ENCODE results near the gene SMIM35. TPM values are rescaled to one million over a fixed set of nuclear protein-coding genes. Genes with fewer than 3 reads are reported as not detected.
"Not testable (repeated sequence)": the region's sequence is repeated elsewhere in the genome, so short reads cannot be mapped to it uniquely, and the experiment has no call there.

The SMIM35 gene
- total RNA-seq, 1 donor: not detected

DNA sequence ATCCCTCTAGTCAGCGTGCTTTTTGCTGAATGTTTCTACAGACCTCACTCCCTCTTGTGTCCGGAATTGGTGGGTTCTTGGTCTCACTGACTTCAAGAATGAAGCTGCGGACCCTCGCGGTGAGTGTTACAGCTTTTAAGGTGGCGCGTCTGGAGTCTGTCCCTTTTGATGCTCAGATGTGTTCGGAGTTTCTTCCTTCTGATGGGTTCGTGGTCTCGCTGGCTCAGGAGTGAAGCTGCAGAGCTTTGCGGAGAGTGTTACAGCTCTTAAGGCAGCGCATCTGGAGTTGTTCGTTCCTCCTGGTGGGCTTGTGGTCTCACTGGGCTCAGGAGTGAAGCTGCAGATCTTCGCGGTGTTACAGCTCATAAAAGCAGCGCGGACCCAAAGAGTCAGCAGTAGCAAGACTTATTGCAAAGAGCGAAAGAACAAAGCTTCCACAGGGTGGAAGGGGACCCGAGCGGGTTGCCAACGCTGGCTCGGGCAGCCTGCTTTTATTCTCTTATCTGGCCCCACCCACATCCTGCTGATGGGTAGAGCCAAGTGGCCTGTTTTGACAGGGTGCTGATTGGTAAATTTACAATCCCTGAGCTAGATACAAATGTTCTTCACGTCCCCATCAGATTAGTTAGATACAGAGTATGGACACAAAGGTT, 109.0 kb downstream of the SMIM35 start:
- not testable (repeated sequence) for H3K4me2 ChIP-seq (ENCODE audit: insufficient read depth, low read length); DNase-seq (ENCODE audit: insufficient read length, low spot score, missing footprints); H3K79me2 ChIP-seq (ENCODE audit: insufficient read depth, low read length); H3K4me1 ChIP-seq (ENCODE audit: insufficient read depth, low read length); H3K27me3 ChIP-seq (ENCODE audit: insufficient read depth, low read length); H2AFZ ChIP-seq (ENCODE audit: low read length); H3K36me3 ChIP-seq (ENCODE audit: insufficient read depth, low read length); H3K9me3 ChIP-seq (ENCODE audit: low read depth, low read length); H4K20me1 ChIP-seq (ENCODE audit: insufficient read depth, low read length); H3K27ac ChIP-seq (ENCODE audit: low read depth, low read length); H3K4me3 ChIP-seq (ENCODE audit: insufficient read depth, low read length)

DNA sequence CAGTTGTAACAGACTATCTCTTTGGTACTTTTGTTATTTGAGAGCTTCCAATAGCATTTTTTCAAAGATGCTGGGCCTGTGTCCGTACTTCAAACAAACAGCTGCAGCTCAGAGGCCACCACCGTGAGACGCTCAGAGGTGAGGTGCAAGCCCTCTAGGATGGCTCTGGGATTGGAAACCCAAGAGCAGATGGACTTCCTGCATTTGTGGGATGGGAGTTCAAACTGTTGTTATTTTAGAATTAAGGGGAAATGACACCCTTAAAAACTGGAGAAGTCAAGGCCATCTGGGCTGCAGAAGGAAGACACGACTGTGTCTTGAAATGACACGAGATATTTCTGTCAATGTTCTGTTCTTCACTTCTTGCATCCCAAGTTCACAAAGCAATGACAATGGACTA, 109.7 kb downstream of the SMIM35 start:
- H2AFZ ChIP-seq (ENCODE audit: low read length): no peak overlapping the region
- no peak overlapping the region for H3K4me3 ChIP-seq (ENCODE audit: insufficient read depth, low read length)
- no peaks in the 10 kb centered on the region for H4K20me1 ChIP-seq (ENCODE audit: insufficient read depth, low read length)
- H3K4me1 ChIP-seq (ENCODE audit: insufficient read depth, low read length): no peaks in the 10 kb centered on the region
- no peaks in the 10 kb centered on the region for H3K36me3 ChIP-seq (ENCODE audit: insufficient read depth, low read length)
- peaks cover 7% of the 10 kb centered on the region for H3K27me3 ChIP-seq (ENCODE audit: insufficient read depth, low read length)
- H3K4me2 ChIP-seq (ENCODE audit: insufficient read depth, low read length): no peak overlapping the region
- TF ChIP-seq, protein P1, sequence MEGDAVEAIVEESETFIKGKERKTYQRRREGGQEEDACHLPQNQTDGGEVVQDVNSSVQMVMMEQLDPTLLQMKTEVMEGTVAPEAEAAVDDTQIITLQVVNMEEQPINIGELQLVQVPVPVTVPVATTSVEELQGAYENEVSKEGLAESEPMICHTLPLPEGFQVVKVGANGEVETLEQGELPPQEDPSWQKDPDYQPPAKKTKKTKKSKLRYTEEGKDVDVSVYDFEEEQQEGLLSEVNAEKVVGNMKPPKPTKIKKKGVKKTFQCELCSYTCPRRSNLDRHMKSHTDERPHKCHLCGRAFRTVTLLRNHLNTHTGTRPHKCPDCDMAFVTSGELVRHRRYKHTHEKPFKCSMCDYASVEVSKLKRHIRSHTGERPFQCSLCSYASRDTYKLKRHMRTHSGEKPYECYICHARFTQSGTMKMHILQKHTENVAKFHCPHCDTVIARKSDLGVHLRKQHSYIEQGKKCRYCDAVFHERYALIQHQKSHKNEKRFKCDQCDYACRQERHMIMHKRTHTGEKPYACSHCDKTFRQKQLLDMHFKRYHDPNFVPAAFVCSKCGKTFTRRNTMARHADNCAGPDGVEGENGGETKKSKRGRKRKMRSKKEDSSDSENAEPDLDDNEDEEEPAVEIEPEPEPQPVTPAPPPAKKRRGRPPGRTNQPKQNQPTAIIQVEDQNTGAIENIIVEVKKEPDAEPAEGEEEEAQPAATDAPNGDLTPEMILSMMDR (IDR thresholded peaks at IDR 0.05; ENCODE audit: extremely low read depth, low read depth, low read length): no peak
- no peaks in the 10 kb centered on the region for H3K9me3 ChIP-seq (ENCODE audit: low read depth, low read length)
- H3K27ac ChIP-seq (ENCODE audit: low read depth, low read length): no peak overlapping the region
- no peaks in the 10 kb centered on the region for H3K79me2 ChIP-seq (ENCODE audit: insufficient read depth, low read length)
- no peak for DNase-seq (ENCODE audit: insufficient read length, low spot score, missing footprints)

DNA sequence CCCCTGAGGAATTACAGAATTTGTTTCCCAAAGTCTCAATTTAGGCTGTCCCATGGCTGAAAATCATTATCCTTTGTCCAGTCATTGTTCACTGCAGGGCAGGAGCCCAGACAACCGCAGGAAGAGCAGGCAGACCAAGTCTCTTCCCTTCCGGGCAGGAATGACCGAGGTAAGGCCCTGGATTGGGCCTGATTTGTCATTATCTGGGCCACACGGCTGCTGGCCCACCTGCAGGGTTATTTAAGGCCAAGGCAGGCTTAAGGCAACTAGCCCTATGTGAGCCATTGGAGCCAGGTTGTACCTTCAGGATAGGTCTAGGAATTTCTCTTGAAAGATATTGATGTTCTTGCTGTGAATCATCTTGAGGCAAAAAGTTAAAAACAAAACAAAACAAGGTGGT, 110.3 kb downstream of the SMIM35 start:
- Histone ChIP-seq H3K27ac (ENCODE audit: low read depth, low read length) (no peak overlapping the region), H3K4me2 (ENCODE audit: insufficient read depth, low read length) (no peak overlapping the region), H3K4me3 (ENCODE audit: insufficient read depth, low read length) (no peak overlapping the region), H3K36me3 (ENCODE audit: insufficient read depth, low read length) (no peaks in the 10 kb centered on the region), H4K20me1 (ENCODE audit: insufficient read depth, low read length) (no peaks in the 10 kb centered on the region), H3K27me3 (ENCODE audit: insufficient read depth, low read length) (peaks cover 7% of the 10 kb centered on the region), H3K9me3 (ENCODE audit: low read depth, low read length) (no peaks in the 10 kb centered on the region), H3K79me2 (ENCODE audit: insufficient read depth, low read length) (no peaks in the 10 kb centered on the region), H2AFZ (ENCODE audit: low read length) (no peak overlapping the region), H3K4me1 (ENCODE audit: insufficient read depth, low read length) (no peaks in the 10 kb centered on the region)
- DNase-seq (ENCODE audit: insufficient read length, low spot score, missing footprints): no peak
- TF ChIP-seq, protein P1 (IDR thresholded peaks at IDR 0.05; ENCODE audit: extremely low read depth, low read depth, low read length): no peak

DNA sequence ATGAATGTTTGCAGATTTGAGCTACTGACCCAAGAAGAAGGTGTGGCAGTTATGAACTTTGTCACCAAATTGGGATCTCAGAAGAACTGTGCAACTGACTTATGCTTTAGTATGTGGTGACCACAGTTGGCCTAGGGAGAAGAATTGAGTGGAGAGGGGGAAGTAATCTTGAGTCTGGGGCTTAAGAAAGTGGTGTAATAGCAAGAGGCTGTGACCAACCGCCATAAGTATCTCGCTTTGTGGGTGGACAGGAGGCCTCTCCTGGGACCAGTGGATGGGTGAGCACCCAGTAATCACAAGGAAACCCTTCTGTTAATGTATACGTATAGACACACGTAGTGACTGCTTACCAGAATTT, 113.3 kb downstream of the SMIM35 start:
- no peaks in the 10 kb centered on the region for H3K79me2 ChIP-seq (ENCODE audit: insufficient read depth, low read length)
- TF ChIP-seq, protein P1 (IDR thresholded peaks at IDR 0.05; ENCODE audit: extremely low read depth, low read depth, low read length): no peak
- no peak for DNase-seq (ENCODE audit: insufficient read length, low spot score, missing footprints)
- H4K20me1 ChIP-seq (ENCODE audit: insufficient read depth, low read length): no peaks in the 10 kb centered on the region
- H3K4me1 ChIP-seq (ENCODE audit: insufficient read depth, low read length): no peaks in the 10 kb centered on the region
- H3K36me3 ChIP-seq (ENCODE audit: insufficient read depth, low read length): no peaks in the 10 kb centered on the region
- H3K9me3 ChIP-seq (ENCODE audit: low read depth, low read length): no peaks in the 10 kb centered on the region
- H3K27ac ChIP-seq (ENCODE audit: low read depth, low read length): no peak overlapping the region
- H2AFZ ChIP-seq (ENCODE audit: low read length): no peak overlapping the region
- H3K4me2 ChIP-seq (ENCODE audit: insufficient read depth, low read length): no peak overlapping the region
- H3K4me3 ChIP-seq (ENCODE audit: insufficient read depth, low read length): no peak overlapping the region
- no peaks in the 10 kb centered on the region for H3K27me3 ChIP-seq (ENCODE audit: insufficient read depth, low read length)
